ENCODE measurements around the gene IGSF3. TPM values are rescaled to one million over a fixed set of nuclear protein-coding genes. Genes with fewer than 3 reads are reported as not detected.

The IGSF3 gene
- total and polyA plus RNA-seq, 2 of the 13 experiments (the other 11 are each of a cell fraction or from before 2014, with no cell fraction given), result 0.11 to 0.16 TPM

GRCh38 chr1:116544588-116545358 lies 122.8 kb downstream of the IGSF3 start:
- FAIRE-seq (no peak), DNase-seq (ENCODE audit: low spot score) (no peak), ATAC-seq (no peak)
- Histone ChIP-seq H3K27ac (ENCODE audit: extremely low read length, insufficient read depth, low read length) (no peak overlapping the region), H3K9ac (ENCODE audit: insufficient read depth, low read depth, low read length) (no peak overlapping the region), H3K4me3 (replicated peaks in 1 of 3; ENCODE audit: insufficient read depth in 1 of 3, low read depth in 2 of 3, low read length in 3 of 3) (no peak overlapping the region), H3K9me3 (ENCODE audit: low read length) (no peaks in the 10 kb centered on the region), H3K79me2 (ENCODE audit: insufficient read depth, low read length) (no peaks in the 10 kb centered on the region), H3K27me3 (ENCODE audit: control insufficient read depth in 1 of 2, insufficient read depth in 2 of 2, low read length in 2 of 2) (no peaks in the 10 kb centered on the region), H3K4me2 (ENCODE audit: low read depth, low read length) (no peak overlapping the region), H3K4me1 (ENCODE audit: insufficient read depth, low read length) (peaks cover 7% of the 10 kb centered on the region; the same call in 1 of the 2 replicates), H3K36me3 (replicated peaks in 1 of 2; ENCODE audit: control insufficient read depth in 1 of 2, insufficient read depth in 2 of 2, low read length in 2 of 2) (peaks cover 8 to 21% of the 10 kb centered on the region in 2 experiments; a peak in 3 of 5 replicates), H4K20me1 (ENCODE audit: insufficient read depth, low read length) (no peaks in the 10 kb centered on the region), H2AFZ (ENCODE audit: low read length) (no peak overlapping the region)
- in situ Hi-C loops (cut with HindIII; ENCODE audit: extremely low pct_ligation_motif_present, low pct_unique_long_range_greater_than_20kb) (no loop called here), intact Hi-C loops (cut with micrococcal nuclease; ENCODE audit: unreplicated experiment) (no loop called here)
- BruUV-seq (replicated peaks), result no TSS peak
- TF ChIP-seq CCAR2 (optimal IDR thresholded peaks at IDR 0.05; ENCODE audit: low read depth, low read length), result no peak
- no peak for TF ChIP-seq ZNF652 (CRISPR knock-in tag; IDR thresholded peaks at IDR 0.05; ENCODE audit: borderline replicate concordance, low read depth)
- no peak for TF ChIP-seq SIN3A (IDR thresholded peaks at IDR 0.05; ENCODE audit: borderline replicate concordance, low read depth, low read length)
- TF ChIP-seq ZNF549 (CRISPR knock-in tag; IDR thresholded peaks at IDR 0.05), result no peak
- no peak for TF ChIP-seq ZNF333 (CRISPR knock-in tag; IDR thresholded peaks at IDR 0.05; ENCODE audit: borderline replicate concordance)
- no peak for TF ChIP-seq RBM39 (IDR thresholded peaks at IDR 0.05; ENCODE audit: low read depth, low read length, poor library complexity, severe bottlenecking)
- no peak for TF ChIP-seq RFXAP (CRISPR knock-in tag; IDR thresholded peaks at IDR 0.05; ENCODE audit: borderline replicate concordance)
- no peak for TF ChIP-seq IRF9 (CRISPR knock-in tag; IDR thresholded peaks at IDR 0.05; ENCODE audit: borderline replicate concordance)
- no peak for TF ChIP-seq GATAD1 (CRISPR knock-in tag; IDR thresholded peaks at IDR 0.05)
- TF ChIP-seq ZFP91 (CRISPR knock-in tag; IDR thresholded peaks at IDR 0.05; ENCODE audit: borderline replicate concordance), result no peak
- no peak for TF ChIP-seq ZNF496 (CRISPR knock-in tag; IDR thresholded peaks at IDR 0.05; ENCODE audit: insufficient replicate concordance)
- CTCF ChIA-PET (ENCODE audit: low intra/inter-chr PET ratio, low total read pairs), result no interaction called here
- POLR2A ChIA-PET, result no interaction called here
- WGBS (ENCODE audit: low lambda C conversion rate), result 97% methylated on average over 8 of the region's 8 CpGs
